Osteoblast (primary cell): ENCODE measurements around the gene STAB1. TPM values are rescaled to one million over a fixed set of nuclear protein-coding genes. Genes with fewer than 3 reads are reported as not detected.

ENCODE experiments used
- DNase-seq: peaks from one replicate; pipeline ENCODE4 v3.0.0; 2011; ENCODE audit warnings: low spot score, mixed read lengths; ENCODE audit not compliant: insufficient read length; ENCODE audit errors: missing footprints
- H2AFZ ChIP-seq: 2 replicates; pipeline ENCODE4 v1.6.0; 2011; ENCODE audit warnings: mild to moderate bottlenecking, low read length
- H3K27ac ChIP-seq: 2 replicates; pipeline ENCODE4 v1.5.1; 2011; ENCODE audit warnings: mild to moderate bottlenecking, low read depth, low read length, moderate library complexity
- H3K27me3 ChIP-seq: 2 replicates; pipeline ENCODE4 v1.6.0; 2012; ENCODE audit warnings: mild to moderate bottlenecking, control low read depth, inconsistent platforms, low read length, moderate library complexity; ENCODE audit not compliant: insufficient read depth
- H3K36me3 ChIP-seq: 2 replicates; pipeline ENCODE4 v1.5.1; 2011; ENCODE audit warnings: mild to moderate bottlenecking, low read length, control low read depth, moderate library complexity; ENCODE audit not compliant: insufficient read depth
- H3K4me1 ChIP-seq: 2 replicates; pipeline ENCODE4 v1.5.1; 2011; ENCODE audit warnings: mild to moderate bottlenecking, low read length, control low read depth, moderate library complexity; ENCODE audit not compliant: insufficient read depth
- H3K4me2 ChIP-seq: 2 replicates; pipeline ENCODE4 v1.6.0; 2011; ENCODE audit warnings: mild to moderate bottlenecking, low read length; ENCODE audit not compliant: insufficient read depth
- H3K4me3 ChIP-seq: fragments of 200-600 bp; sonication (generic); 3 replicates; pipeline ENCODE4 v1.5.1; 2012; ENCODE audit warnings: mild to moderate bottlenecking, low read length, inconsistent platforms; ENCODE audit not compliant: insufficient read depth
- H3K79me2 ChIP-seq: 2 replicates; pipeline ENCODE4 v1.6.0; 2012; ENCODE audit warnings: mild to moderate bottlenecking, low read length, control low read depth, inconsistent platforms; ENCODE audit not compliant: insufficient read depth
- H3K9me3 ChIP-seq: 2 replicates; pipeline ENCODE4 v1.5.1; 2011; ENCODE audit warnings: low read depth, low read length, control low read depth
- H4K20me1 ChIP-seq: 2 replicates; pipeline ENCODE4 v1.6.0; 2012; ENCODE audit warnings: mild to moderate bottlenecking, low read length, control low read depth; ENCODE audit not compliant: insufficient read depth
- total RNA-seq: library from RNA; depleted of rRNA; stranded (reverse); fragments of >200 nt; gene quantifications from 2 replicates; pipeline ENCODE4 v1.2.3, GENCODE V29; 2012
- TF ChIP-seq, protein P1 (sequence below): IDR thresholded peaks from 2 replicates; pipeline ENCODE4 v1.5.1; 2011; ENCODE audit warnings: mild to moderate bottlenecking, low read depth, low read length, moderate library complexity; ENCODE audit errors: extremely low read depth

Gene STAB1
- total RNA-seq, 1 donor: 1.1 TPM

GRCh38 chr3:52561028-52561747, 66.0 kb downstream of the STAB1 start:
- Histone ChIP-seq H3K9me3 (no peaks in the 10 kb centered on the region), H3K27ac (no peak overlapping the region), H3K27me3 (no peaks in the 10 kb centered on the region), H4K20me1 (no peaks in the 10 kb centered on the region), H3K4me2 (no peak overlapping the region), H3K79me2 (no peaks in the 10 kb centered on the region), H3K4me1 (peaks cover 10% of the 10 kb centered on the region), H2AFZ (no peak overlapping the region), H3K4me3 (no peak overlapping the region), H3K36me3 (peaks cover 65% of the 10 kb centered on the region)
- DNase-seq: no peak
- TF ChIP-seq, protein P1, sequence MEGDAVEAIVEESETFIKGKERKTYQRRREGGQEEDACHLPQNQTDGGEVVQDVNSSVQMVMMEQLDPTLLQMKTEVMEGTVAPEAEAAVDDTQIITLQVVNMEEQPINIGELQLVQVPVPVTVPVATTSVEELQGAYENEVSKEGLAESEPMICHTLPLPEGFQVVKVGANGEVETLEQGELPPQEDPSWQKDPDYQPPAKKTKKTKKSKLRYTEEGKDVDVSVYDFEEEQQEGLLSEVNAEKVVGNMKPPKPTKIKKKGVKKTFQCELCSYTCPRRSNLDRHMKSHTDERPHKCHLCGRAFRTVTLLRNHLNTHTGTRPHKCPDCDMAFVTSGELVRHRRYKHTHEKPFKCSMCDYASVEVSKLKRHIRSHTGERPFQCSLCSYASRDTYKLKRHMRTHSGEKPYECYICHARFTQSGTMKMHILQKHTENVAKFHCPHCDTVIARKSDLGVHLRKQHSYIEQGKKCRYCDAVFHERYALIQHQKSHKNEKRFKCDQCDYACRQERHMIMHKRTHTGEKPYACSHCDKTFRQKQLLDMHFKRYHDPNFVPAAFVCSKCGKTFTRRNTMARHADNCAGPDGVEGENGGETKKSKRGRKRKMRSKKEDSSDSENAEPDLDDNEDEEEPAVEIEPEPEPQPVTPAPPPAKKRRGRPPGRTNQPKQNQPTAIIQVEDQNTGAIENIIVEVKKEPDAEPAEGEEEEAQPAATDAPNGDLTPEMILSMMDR: no peak

DNA sequence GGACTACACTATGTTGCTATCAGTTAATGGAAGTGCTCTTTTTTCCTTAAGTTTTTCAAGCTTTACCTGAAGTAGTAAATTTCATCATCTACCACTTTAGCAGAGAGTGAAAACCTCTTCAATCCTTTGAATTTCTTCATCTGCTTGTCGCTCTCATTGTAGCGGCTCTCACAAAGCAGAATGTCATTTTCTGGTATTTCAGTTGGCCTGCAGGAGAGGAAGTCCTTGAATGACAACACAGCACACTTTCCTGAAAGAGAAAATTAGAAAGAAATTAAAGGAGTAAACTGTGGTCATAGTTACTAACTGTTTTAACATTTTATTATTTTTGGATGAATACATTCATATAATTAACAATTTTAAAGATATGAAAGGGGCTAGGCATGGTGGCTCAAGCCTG, 68.8 kb downstream of the STAB1 start:
- Histone ChIP-seq H3K27ac (no peak overlapping the region), H3K4me1 (peaks cover 5% of the 10 kb centered on the region), H3K27me3 (no peaks in the 10 kb centered on the region), H3K4me3 (no peak overlapping the region), H3K36me3 (peaks cover 48% of the 10 kb centered on the region), H3K9me3 (no peaks in the 10 kb centered on the region), H3K79me2 (no peaks in the 10 kb centered on the region), H4K20me1 (no peaks in the 10 kb centered on the region), H2AFZ (no peak overlapping the region), H3K4me2 (no peak overlapping the region)
- TF ChIP-seq, protein P1: no peak
- no peak for DNase-seq

DNA sequence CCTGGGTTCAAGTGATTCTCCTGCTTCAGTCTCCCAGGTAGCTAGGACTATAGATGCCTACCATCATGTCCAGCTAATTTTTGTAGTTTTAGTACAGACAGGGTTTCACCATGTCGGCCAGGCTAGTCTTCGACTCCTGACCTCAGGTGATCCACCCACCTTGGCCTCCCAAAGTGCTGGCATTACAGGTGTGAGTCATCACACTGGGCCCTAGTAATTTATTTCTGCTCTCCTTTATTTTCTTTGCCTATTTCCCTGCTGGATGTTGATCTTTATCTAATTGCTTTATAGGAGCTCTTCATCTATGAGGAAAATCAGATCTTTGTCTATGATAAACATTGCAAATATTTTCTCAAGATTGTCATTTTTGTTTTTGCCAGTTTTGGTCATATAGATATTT, 72.9 kb downstream of the STAB1 start:
- no peak overlapping the region for H3K4me2 ChIP-seq
- no peaks in the 10 kb centered on the region for H3K79me2 ChIP-seq
- H3K27ac ChIP-seq: no peak overlapping the region

DNA sequence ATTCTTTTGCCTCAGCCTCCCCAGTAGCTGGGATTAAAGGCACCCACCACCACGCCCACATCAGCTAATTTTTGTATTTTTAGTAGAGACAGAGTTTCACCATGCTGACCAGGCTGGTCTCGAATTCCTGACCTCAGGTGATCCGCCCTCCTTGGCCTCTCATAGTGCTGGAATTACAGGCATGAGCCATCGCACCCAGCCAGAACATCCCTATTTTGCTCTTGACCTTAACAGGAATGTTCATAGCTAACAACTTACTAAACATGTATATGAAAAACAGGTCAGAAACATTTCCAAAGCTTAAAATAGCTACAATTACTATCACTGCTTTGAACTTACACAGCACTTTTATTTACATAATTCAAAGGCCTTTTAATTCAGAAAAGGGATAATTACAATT, 74.9 kb downstream of the STAB1 start:
- TF ChIP-seq, protein P1: no peak
- DNase-seq: peak; percentile 77
- Histone ChIP-seq H3K4me1 (peaks cover 10% of the 10 kb centered on the region), H3K27ac (peak overlapping the region; percentile 60), H3K36me3 (peaks cover 20% of the 10 kb centered on the region), H2AFZ (no peak overlapping the region), H3K9me3 (no peaks in the 10 kb centered on the region), H3K27me3 (no peaks in the 10 kb centered on the region), H3K4me2 (peak overlapping the region; percentile 4), H3K4me3 (no peak overlapping the region), H3K79me2 (no peaks in the 10 kb centered on the region), H4K20me1 (no peaks in the 10 kb centered on the region)

More for the DNA sequence above, 72.9 kb downstream of the STAB1 start:
- DNase-seq: no peak
- peaks cover 10% of the 10 kb centered on the region for H3K4me1 ChIP-seq
- H3K27me3 ChIP-seq: no peaks in the 10 kb centered on the region
- no peaks in the 10 kb centered on the region for H4K20me1 ChIP-seq
- H3K4me3 ChIP-seq: no peak overlapping the region
- peaks cover 27% of the 10 kb centered on the region for H3K36me3 ChIP-seq
- no peaks in the 10 kb centered on the region for H3K9me3 ChIP-seq
- TF ChIP-seq, protein P1: no peak
- H2AFZ ChIP-seq: no peak overlapping the region
